ENCODE measurements around the gene LRCOL1. TPM values are rescaled to one million over a fixed set of nuclear protein-coding genes. Genes with fewer than 3 reads are reported as not detected.

LRCOL1 gene
- total RNA-seq, 1 experiment from 2014 or later = not detected

- H3K9ac ChIP-seq (ENCODE audit: low read length) = no peak overlapping the region
Observed at GRCh38 chr12:132560364-132560613, 50.1 kb downstream of the LRCOL1 start.

GRCh38 chr12:132559652-132560363 is 50.6 kb downstream of the LRCOL1 start:
- H3K9ac ChIP-seq (ENCODE audit: low read length) = no peak overlapping the region
- no peaks in the 10 kb centered on the region for H3K9me2 ChIP-seq (replicated peaks; ENCODE audit: insufficient read depth, low read length)
- no peak overlapping the region for H3K4me2 ChIP-seq (ENCODE audit: low read depth, low read length, poor library complexity, severe bottlenecking)
- H3K4me1 ChIP-seq (ENCODE audit: low read length) = peaks cover 5% of the 10 kb centered on the region
- no peak overlapping the region for H3K4me3 ChIP-seq (ENCODE audit: low read length)
- DNase-seq = no peak
- H3K27ac ChIP-seq (ENCODE audit: low read length) = no peak overlapping the region
- no peak overlapping the region for H2AFZ ChIP-seq (ENCODE audit: low read length)
- no peaks in the 10 kb centered on the region for H3K36me3 ChIP-seq (ENCODE audit: insufficient read depth, low read length)
- H3K27me3 ChIP-seq (ENCODE audit: low read length) = no peaks in the 10 kb centered on the region
- no peaks in the 10 kb centered on the region for H4K20me1 ChIP-seq (ENCODE audit: insufficient read depth, low read depth, low read length)
- no peaks in the 10 kb centered on the region for H3K9me3 ChIP-seq (ENCODE audit: low read length)
- H3K79me2 ChIP-seq (ENCODE audit: low read length) = no peaks in the 10 kb centered on the region

More at GRCh38 chr12:132560364-132560613, 50.1 kb downstream of the LRCOL1 start:
- Histone ChIP-seq H3K27ac (ENCODE audit: low read length) (no peak overlapping the region), H3K36me3 (ENCODE audit: insufficient read depth, low read length) (no peaks in the 10 kb centered on the region), H3K79me2 (ENCODE audit: low read length) (no peaks in the 10 kb centered on the region), H3K9me2 (replicated peaks; ENCODE audit: insufficient read depth, low read length) (no peaks in the 10 kb centered on the region), H3K9me3 (ENCODE audit: low read length) (no peaks in the 10 kb centered on the region), H3K4me1 (ENCODE audit: low read length) (peaks cover 5% of the 10 kb centered on the region), H2AFZ (ENCODE audit: low read length) (no peak overlapping the region), H3K4me3 (ENCODE audit: low read length) (no peak overlapping the region), H4K20me1 (ENCODE audit: insufficient read depth, low read depth, low read length) (no peaks in the 10 kb centered on the region), H3K4me2 (ENCODE audit: low read depth, low read length, poor library complexity, severe bottlenecking) (no peak overlapping the region), H3K27me3 (ENCODE audit: low read length) (no peaks in the 10 kb centered on the region)
- no peak for DNase-seq

GRCh38 chr12:132558861-132559623 is 51.3 kb downstream of the LRCOL1 start:
- H3K4me2 ChIP-seq (ENCODE audit: low read depth, low read length, poor library complexity, severe bottlenecking) = no peak overlapping the region
- no peaks in the 10 kb centered on the region for H3K9me2 ChIP-seq (replicated peaks; ENCODE audit: insufficient read depth, low read length)
- no peaks in the 10 kb centered on the region for H4K20me1 ChIP-seq (ENCODE audit: insufficient read depth, low read depth, low read length)

GRCh38 chr12:132558042-132558856 is 52.1 kb downstream of the LRCOL1 start:
- H3K27ac ChIP-seq (ENCODE audit: low read length) = no peak overlapping the region
- peaks cover 5% of the 10 kb centered on the region for H3K4me1 ChIP-seq (ENCODE audit: low read length)
- H3K9me3 ChIP-seq (ENCODE audit: low read length) = no peaks in the 10 kb centered on the region
- H4K20me1 ChIP-seq (ENCODE audit: insufficient read depth, low read depth, low read length) = no peaks in the 10 kb centered on the region
- no peaks in the 10 kb centered on the region for H3K27me3 ChIP-seq (ENCODE audit: low read length)
- H3K36me3 ChIP-seq (ENCODE audit: insufficient read depth, low read length) = no peaks in the 10 kb centered on the region
- H3K79me2 ChIP-seq (ENCODE audit: low read length) = no peaks in the 10 kb centered on the region
- no peak overlapping the region for H2AFZ ChIP-seq (ENCODE audit: low read length)
- H3K4me2 ChIP-seq (ENCODE audit: low read depth, low read length, poor library complexity, severe bottlenecking) = no peak overlapping the region
- H3K4me3 ChIP-seq (ENCODE audit: low read length) = no peak overlapping the region
- DNase-seq = no peak
- H3K9ac ChIP-seq (ENCODE audit: low read length) = no peak overlapping the region
- no peaks in the 10 kb centered on the region for H3K9me2 ChIP-seq (replicated peaks; ENCODE audit: insufficient read depth, low read length)

More at GRCh38 chr12:132558861-132559623, 51.3 kb downstream of the LRCOL1 start:
- Histone ChIP-seq H2AFZ (ENCODE audit: low read length) (no peak overlapping the region), H3K79me2 (ENCODE audit: low read length) (no peaks in the 10 kb centered on the region), H3K27me3 (ENCODE audit: low read length) (no peaks in the 10 kb centered on the region), H3K4me1 (ENCODE audit: low read length) (peaks cover 5% of the 10 kb centered on the region), H3K36me3 (ENCODE audit: insufficient read depth, low read length) (no peaks in the 10 kb centered on the region), H3K9me3 (ENCODE audit: low read length) (no peaks in the 10 kb centered on the region), H3K4me3 (ENCODE audit: low read length) (no peak overlapping the region), H3K27ac (ENCODE audit: low read length) (no peak overlapping the region), H3K9ac (ENCODE audit: low read length) (no peak overlapping the region)
- DNase-seq = no peak

GRCh38 chr12:132557291-132558015 is 52.9 kb downstream of the LRCOL1 start:
- peaks cover 5% of the 10 kb centered on the region for H3K4me1 ChIP-seq (ENCODE audit: low read length)
- no peak overlapping the region for H3K4me3 ChIP-seq (ENCODE audit: low read length)
- H3K9me3 ChIP-seq (ENCODE audit: low read length) = no peaks in the 10 kb centered on the region
- no peak overlapping the region for H2AFZ ChIP-seq (ENCODE audit: low read length)
- H3K9me2 ChIP-seq (replicated peaks; ENCODE audit: insufficient read depth, low read length) = no peaks in the 10 kb centered on the region
- no peaks in the 10 kb centered on the region for H4K20me1 ChIP-seq (ENCODE audit: insufficient read depth, low read depth, low read length)
- no peaks in the 10 kb centered on the region for H3K36me3 ChIP-seq (ENCODE audit: insufficient read depth, low read length)
- H3K4me2 ChIP-seq (ENCODE audit: low read depth, low read length, poor library complexity, severe bottlenecking) = no peak overlapping the region
- DNase-seq = no peak
- H3K27me3 ChIP-seq (ENCODE audit: low read length) = no peaks in the 10 kb centered on the region
- no peak overlapping the region for H3K9ac ChIP-seq (ENCODE audit: low read length)
- no peaks in the 10 kb centered on the region for H3K79me2 ChIP-seq (ENCODE audit: low read length)
- no peak overlapping the region for H3K27ac ChIP-seq (ENCODE audit: low read length)

GRCh38 chr12:132556801-132557200 is 53.6 kb downstream of the LRCOL1 start:
- H3K4me1 ChIP-seq (ENCODE audit: low read length) = peaks cover 5% of the 10 kb centered on the region
- H3K79me2 ChIP-seq (ENCODE audit: low read length) = no peaks in the 10 kb centered on the region
- H3K4me2 ChIP-seq (ENCODE audit: low read depth, low read length, poor library complexity, severe bottlenecking) = no peak overlapping the region
- DNase-seq = no peak
- H3K27ac ChIP-seq (ENCODE audit: low read length) = no peak overlapping the region
- no peaks in the 10 kb centered on the region for H3K9me2 ChIP-seq (replicated peaks; ENCODE audit: insufficient read depth, low read length)
- no peaks in the 10 kb centered on the region for H3K27me3 ChIP-seq (ENCODE audit: low read length)
- H3K9me3 ChIP-seq (ENCODE audit: low read length) = no peaks in the 10 kb centered on the region
- no peak overlapping the region for H3K9ac ChIP-seq (ENCODE audit: low read length)
- no peaks in the 10 kb centered on the region for H3K36me3 ChIP-seq (ENCODE audit: insufficient read depth, low read length)
- H2AFZ ChIP-seq (ENCODE audit: low read length) = no peak overlapping the region
- H4K20me1 ChIP-seq (ENCODE audit: insufficient read depth, low read depth, low read length) = no peaks in the 10 kb centered on the region
- H3K4me3 ChIP-seq (ENCODE audit: low read length) = no peak overlapping the region

GRCh38 chr12:132556216-132556615 is 54.2 kb downstream of the LRCOL1 start:
- no peaks in the 10 kb centered on the region for H3K27me3 ChIP-seq (ENCODE audit: low read length)
- no peaks in the 10 kb centered on the region for H4K20me1 ChIP-seq (ENCODE audit: insufficient read depth, low read depth, low read length)
- no peak overlapping the region for H3K27ac ChIP-seq (ENCODE audit: low read length)
- no peak overlapping the region for H2AFZ ChIP-seq (ENCODE audit: low read length)
- no peaks in the 10 kb centered on the region for H3K79me2 ChIP-seq (ENCODE audit: low read length)
- no peaks in the 10 kb centered on the region for H3K36me3 ChIP-seq (ENCODE audit: insufficient read depth, low read length)
- no peak for DNase-seq
- H3K4me3 ChIP-seq (ENCODE audit: low read length) = no peak overlapping the region
- H3K9ac ChIP-seq (ENCODE audit: low read length) = no peak overlapping the region
- no peaks in the 10 kb centered on the region for H3K9me3 ChIP-seq (ENCODE audit: low read length)
- H3K4me1 ChIP-seq (ENCODE audit: low read length) = no peaks in the 10 kb centered on the region
- no peaks in the 10 kb centered on the region for H3K9me2 ChIP-seq (replicated peaks; ENCODE audit: insufficient read depth, low read length)
- H3K4me2 ChIP-seq (ENCODE audit: low read depth, low read length, poor library complexity, severe bottlenecking) = no peak overlapping the region

All from Karpas-422 (cell line).